IMR-90 (cell line): ENCODE measurements around the gene ZDHHC17. TPM values are rescaled to one million over a fixed set of nuclear protein-coding genes. Genes with fewer than 3 reads are reported as not detected.

Experiments
- ATAC-seq: fragments of 200-7000 bp; cut with Tn5 transposase; 2 replicates; pipeline ENCODE4 v1.9.1; 2020; ENCODE audit warnings: low read depth, mild to moderate bottlenecking, moderate library complexity
- BruUV-seq: library from RNA; stranded (reverse); fragments of 400-500 nt; replicated peaks from 2 replicates; lab custom pipeline; 2021; lab: Mats Ljungman, UMichigan
- CTCF ChIA-PET: fragments of 300-600 bp; formaldehyde crosslinking; extraction: SDS; loops from one replicate; lab custom pipeline; 2021; ENCODE audit warnings: antibody characterized with exemption; lab: Yijun Ruan, JAX
- POLR2A ChIA-PET: fragments of 300-600 bp; sonication (Branson Sonifier 250); formaldehyde crosslinking; loops from one replicate; lab custom pipeline; 2022; ENCODE audit warnings: antibody characterized with exemption; ENCODE audit not compliant: unreplicated experiment; lab: Charles Lee
- DNase-seq: peaks from one replicate; pipeline ENCODE4 v3.0.0; 2013
- H2AFZ ChIP-seq: replicated peaks from 2 replicates; pipeline ENCODE3; 2013; ENCODE audit warnings: low read length, mild to moderate bottlenecking; ENCODE audit not compliant: poor library complexity
- H2AK5ac ChIP-seq: 2 replicates; pipeline ENCODE4 v1.6.1; 2013; ENCODE audit warnings: low read depth, low read length, inconsistent platforms
- H2AK9ac ChIP-seq: replicated peaks from 2 replicates; pipeline ENCODE3; 2013; ENCODE audit warnings: mild to moderate bottlenecking, low read depth, low read length, moderate library complexity; ENCODE audit not compliant: poor library complexity
- H2BK120ac ChIP-seq: 2 replicates; pipeline ENCODE4 v1.6.1; 2013; ENCODE audit warnings: low read depth, low read length, inconsistent platforms
- H2BK15ac ChIP-seq: 3 replicates; pipeline ENCODE4 v1.6.1; 2013; ENCODE audit warnings: low read depth, low read length, inconsistent platforms
- H2BK20ac ChIP-seq: 2 replicates; pipeline ENCODE4 v1.6.1; 2013; ENCODE audit warnings: low read depth, mild to moderate bottlenecking, inconsistent platforms, low read length, moderate library complexity
- H2BK5ac ChIP-seq: 2 replicates; pipeline ENCODE4 v1.6.1; 2013; ENCODE audit warnings: mild to moderate bottlenecking, low read depth, low read length, inconsistent platforms; ENCODE audit not compliant: poor library complexity, severe bottlenecking
- H3K14ac ChIP-seq: replicated peaks from 2 replicates; pipeline ENCODE4 v1.6.1; 2013; ENCODE audit warnings: low read depth, low read length, inconsistent platforms
- H3K18ac ChIP-seq: 2 replicates; pipeline ENCODE4 v1.6.1; 2013; ENCODE audit warnings: low read depth, low read length, control low read depth
- H3K23ac ChIP-seq: 2 replicates; pipeline ENCODE4 v1.6.1; 2013; ENCODE audit warnings: low read depth, low read length, inconsistent platforms
- H3K27ac ChIP-seq: 2 replicates; pipeline ENCODE4 v1.5.1; 2013; ENCODE audit warnings: mild to moderate bottlenecking, control low read depth, low read length; ENCODE audit not compliant: insufficient read depth
- H3K27me3 ChIP-seq: 2 replicates; pipeline ENCODE4 v1.6.1; 2013; ENCODE audit warnings: low read length; ENCODE audit not compliant: control insufficient read depth, insufficient read depth
- H3K36me3 ChIP-seq: 2 replicates; pipeline ENCODE4 v1.6.1; 2013; ENCODE audit warnings: low read length, mixed read lengths; ENCODE audit not compliant: control insufficient read depth, insufficient read depth
- H3K4ac ChIP-seq: 2 replicates; pipeline ENCODE4 v1.6.1; 2013; ENCODE audit warnings: low read depth, low read length, inconsistent platforms
- H3K4me1 ChIP-seq: 2 replicates; pipeline ENCODE4 v1.6.1; 2013; ENCODE audit warnings: low read length, mixed read lengths; ENCODE audit not compliant: control insufficient read depth, insufficient read depth
- H3K4me2 ChIP-seq: 2 replicates; pipeline ENCODE4 v1.6.1; 2013; ENCODE audit warnings: low read depth, mild to moderate bottlenecking, control low read depth, low read length, moderate library complexity
- H3K4me3 ChIP-seq: 2 replicates; pipeline ENCODE4 v1.5.1; 2013; ENCODE audit warnings: low read depth, mild to moderate bottlenecking, control low read depth, low read length, moderate library complexity; ENCODE audit not compliant: insufficient read depth
- H3K56ac ChIP-seq: 2 replicates; pipeline ENCODE4 v1.6.1; 2013; ENCODE audit warnings: low read length, inconsistent platforms; ENCODE audit not compliant: insufficient read depth; ENCODE audit errors: extremely low read depth
- H3K79me1 ChIP-seq, 2 experiments: 2 replicates each; pipeline ENCODE4 v1.6.1; 2013; ENCODE audit warnings: low read length in 2 of 2, inconsistent platforms in 1 of 2, low read depth in 1 of 2
- H3K9ac ChIP-seq: 2 replicates; pipeline ENCODE4 v1.6.1; 2013; ENCODE audit warnings: low read depth, low read length, control low read depth
- H3K9me1 ChIP-seq: 2 replicates; pipeline ENCODE4 v1.6.1; 2013; ENCODE audit warnings: low read length, inconsistent platforms; ENCODE audit not compliant: insufficient read depth
- H3K9me3 ChIP-seq: 2 replicates; pipeline ENCODE4 v1.6.1; 2013; ENCODE audit warnings: low read length; ENCODE audit not compliant: control insufficient read depth, insufficient read depth
- H4K20me1 ChIP-seq: 2 replicates; pipeline ENCODE4 v1.6.1; 2013; ENCODE audit warnings: low read length, inconsistent platforms; ENCODE audit not compliant: insufficient read depth
- H4K5ac ChIP-seq: 2 replicates; pipeline ENCODE4 v1.6.1; 2013; ENCODE audit warnings: mild to moderate bottlenecking, low read depth, low read length, control low read depth
- H4K8ac ChIP-seq, 2 experiments: 2 replicates each; pipeline ENCODE4 v1.6.1; 2013; ENCODE audit warnings: low read depth in 2 of 2, low read length in 2 of 2, control low read depth in 1 of 2, inconsistent platforms in 1 of 2
- H4K91ac ChIP-seq: 2 replicates; pipeline ENCODE4 v1.6.1; 2013; ENCODE audit warnings: low read depth, low read length, inconsistent platforms; ENCODE audit not compliant: insufficient read depth
- BHLHE40 ChIP-seq: fragments of 150-350 bp; IDR thresholded peaks from 2 replicates; pipeline ENCODE4 v1.6.1; 2016; ENCODE audit warnings: mild to moderate bottlenecking, low read depth, low read length
- CEBPB ChIP-seq: IDR thresholded peaks from 2 replicates; pipeline ENCODE4 v1.6.1; 2012; ENCODE audit warnings: low read depth, low read length, improper control_type of control experiment
- CHD1 ChIP-seq: IDR thresholded peaks from 2 replicates; pipeline ENCODE4 v1.6.1; 2012; ENCODE audit warnings: low read depth, low read length, improper control_type of control experiment
- ELK1 ChIP-seq: fragments of 150-350 bp; IDR thresholded peaks from 2 replicates; pipeline ENCODE4 v1.6.1; 2016; ENCODE audit warnings: low read depth, mild to moderate bottlenecking, low read length, moderate library complexity, borderline replicate concordance
- FOS ChIP-seq: fragments of 150-350 bp; IDR thresholded peaks from 2 replicates; pipeline ENCODE4 v1.6.1; 2016; ENCODE audit warnings: low read depth, low read length
- MAFK ChIP-seq: IDR thresholded peaks from 2 replicates; pipeline ENCODE4 v1.6.1; 2012; ENCODE audit warnings: low read depth, low read length, improper control_type of control experiment
- NFE2L2 ChIP-seq: fragments of 150-350 bp; IDR thresholded peaks from 2 replicates; pipeline ENCODE4 v1.6.1; 2016; ENCODE audit warnings: low read depth, mild to moderate bottlenecking, low read length
- POLR2A ChIP-seq: IDR thresholded peaks from 2 replicates; pipeline ENCODE4 v1.6.1; 2012; ENCODE audit warnings: mild to moderate bottlenecking, low read depth, low read length
- RAD21 ChIP-seq: IDR thresholded peaks from 2 replicates; pipeline ENCODE4 v1.6.1; 2012; ENCODE audit warnings: low read length, improper control_type of control experiment
- RCOR1 ChIP-seq: IDR thresholded peaks from 2 replicates; pipeline ENCODE4 v1.6.1; 2012; ENCODE audit warnings: mild to moderate bottlenecking, low read length, improper control_type of control experiment; ENCODE audit not compliant: insufficient replicate concordance
- RFX5 ChIP-seq: IDR thresholded peaks from 2 replicates; pipeline ENCODE4 v1.8.0; 2012; ENCODE audit warnings: low read depth, mild to moderate bottlenecking, low read length, moderate library complexity
- SMC3 ChIP-seq: fragments of 150-350 bp; IDR thresholded peaks from 2 replicates; pipeline ENCODE4 v1.6.1; 2016; ENCODE audit warnings: low read depth, mild to moderate bottlenecking, antibody characterized with exemption, low read length, moderate library complexity
- USF2 ChIP-seq: fragments of 150-350 bp; IDR thresholded peaks from 2 replicates; pipeline ENCODE4 v1.6.1; 2017; ENCODE audit warnings: mild to moderate bottlenecking, antibody characterized with exemption, low read length, low read depth
- WGBS, 2 experiments: methylation state at CpG; one replicate each; pipeline versions ENCODE4 v1.1.5 to v1.1.7; 2013; ENCODE audit warnings: missing lambda C conversion rate in 2 of 2; ENCODE audit not compliant: insufficient read length in 1 of 2; ENCODE audit errors: extremely low coverage in 2 of 2; 5-methylcytosine and 5-hydroxymethylcytosine counted together
- dilution Hi-C: fragments of 300-500 bp; cut with HindIII; formaldehyde crosslinking; loops from one replicate; pipeline ENCODE4 v1.14.3; 2018; ENCODE audit warnings: low sequenced_read_pairs; ENCODE audit not compliant: unreplicated experiment
- in situ Hi-C: fragments of 300-500 bp; cut with MboI; formaldehyde crosslinking; loops from 3 replicates; pipeline ENCODE4 v1.14.3; 2019; ENCODE audit warnings: low sequenced_read_pairs, inconsistent platforms, mixed read lengths
- intact Hi-C: fragments of 100-400 bp; cut with micrococcal nuclease; formaldehyde crosslinking; loops from 2 replicates; pipeline ENCODE4 v1.10.0; 2022
- polyA plus RNA-seq, 3 experiments: library from polyadenylated mRNA; depleted of rRNA; stranded (reverse); fragments of >200 nt; gene quantifications; 2 replicates each; pipeline ENCODE4 v1.2.3, GENCODE V29; 2012; ENCODE audit warnings: low replicate concordance in 1 of 3
- total RNA-seq: library from RNA; depleted of rRNA; stranded (reverse); fragments of >200 nt; gene quantifications from 2 replicates; pipeline ENCODE4 v1.2.3, GENCODE V29; 2012

ZDHHC17 gene
- total and polyA plus RNA-seq, 2 of the 4 experiments (the other 2 are of a cell fraction) = 23.3 to 125 TPM

- dilution Hi-C loops (no loop called here), in situ Hi-C loops (no loop called here), intact Hi-C loops (no loop called here)
- Histone ChIP-seq H2AK5ac (no peak overlapping the region), H3K4me3 (no peak overlapping the region), H4K8ac (no peak overlapping the region), H3K23ac (no peak overlapping the region), H2AK9ac (no peak overlapping the region), H3K56ac (no peak overlapping the region), H3K9me1 (no peaks in the 10 kb centered on the region), H3K27ac (no peak overlapping the region), H4K91ac (no peak overlapping the region), H4K20me1 (no peaks in the 10 kb centered on the region), H4K5ac (no peak overlapping the region), H2BK20ac (no peak overlapping the region), H3K14ac (no peak overlapping the region), H3K4me1 (no peaks in the 10 kb centered on the region), H3K9ac (no peak overlapping the region), H3K79me1 (no peaks in the 10 kb centered on the region), H2BK120ac (no peak overlapping the region), H3K18ac (no peak overlapping the region), H2BK5ac (no peak overlapping the region), H3K4me2 (no peak overlapping the region), H2BK15ac (no peak overlapping the region), H3K36me3 (no peaks in the 10 kb centered on the region), H2AFZ (no peak overlapping the region), H3K4ac (no peak overlapping the region), H3K27me3 (no peaks in the 10 kb centered on the region; the same call in 1 of the 2 replicates), H3K9me3 (peaks cover 6% of the 10 kb centered on the region; the same call in 1 of the 2 replicates)
- 100% methylated on average over 2 of the region's 3 CpGs; no CpG with 5 or more reads in 1 of the 2 experiments for WGBS, 2 experiments
- no TSS peak for BruUV-seq
- ChIA-PET POLR2A (no interaction called here), CTCF (interaction anchor here (0.6 kb wide), 3 partner anchors 9 to 1794 kb away, joined by 3 to 6 read pairs (median 4); no protein-coding TSS in a partner anchor)
- TF ChIP-seq RCOR1 (no peak), MAFK (no peak), FOS (no peak), RFX5 (no peak), SMC3 (no peak), POLR2A (no peak), CHD1 (no peak), BHLHE40 (no peak), RAD21 (no peak), NFE2L2 (no peak), CEBPB (no peak), USF2 (no peak), ELK1 (no peak)
- ATAC-seq (no peak), DNase-seq (no peak)
Observed at GRCh38 chr12:76891609-76892008, 127.7 kb downstream of the ZDHHC17 start.
